IPS-NIHi7 (cell line): ENCODE measurements around the gene AUTS2.
A peak's percentile ranks its signal among the peaks of the same experiment; 100 is the strongest.

Experiments
- DNase-seq: peaks from one replicate; pipeline ENCODE4 v3.0.0; 2012; ENCODE audit warnings: mixed read lengths; ENCODE audit errors: extremely low spot score

Gene AUTS2

DNA sequence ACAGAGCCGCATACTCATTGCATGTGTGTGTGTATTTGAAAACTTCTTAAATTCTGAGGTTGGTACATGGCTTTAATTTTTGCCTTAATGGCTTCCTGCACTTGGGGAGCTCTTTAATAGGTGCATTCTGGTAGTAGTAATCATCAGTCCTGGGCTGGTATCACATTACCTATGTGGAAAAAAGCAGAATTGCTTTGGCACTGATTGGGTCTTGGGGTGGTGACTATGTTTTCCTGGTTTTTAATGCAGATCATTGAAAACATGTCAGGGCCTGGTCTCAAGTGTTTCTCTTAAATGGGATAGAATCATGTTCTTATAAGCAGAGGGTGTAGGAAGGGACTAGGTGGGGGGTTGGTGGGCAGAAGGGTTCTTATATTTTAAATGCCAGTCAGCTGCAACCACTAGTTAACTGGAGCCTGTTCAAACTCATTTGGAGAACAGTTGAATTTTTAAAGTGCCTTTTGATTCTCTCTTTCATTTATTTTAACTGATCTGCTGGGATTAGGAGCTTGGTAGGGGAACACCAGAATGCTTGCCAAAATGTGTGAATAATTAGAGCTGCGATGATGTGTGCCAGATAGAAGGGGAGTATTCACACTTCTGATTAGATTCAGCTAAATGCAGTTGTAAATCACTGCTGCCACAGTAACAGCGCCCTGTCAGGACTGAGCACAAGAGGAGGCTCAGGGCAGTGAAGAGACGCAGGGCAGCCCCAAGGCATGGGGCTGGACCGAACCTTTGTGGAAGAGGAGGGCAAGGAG is 900.1 kb downstream of the AUTS2 start:
- DNase-seq: no peak

DNA sequence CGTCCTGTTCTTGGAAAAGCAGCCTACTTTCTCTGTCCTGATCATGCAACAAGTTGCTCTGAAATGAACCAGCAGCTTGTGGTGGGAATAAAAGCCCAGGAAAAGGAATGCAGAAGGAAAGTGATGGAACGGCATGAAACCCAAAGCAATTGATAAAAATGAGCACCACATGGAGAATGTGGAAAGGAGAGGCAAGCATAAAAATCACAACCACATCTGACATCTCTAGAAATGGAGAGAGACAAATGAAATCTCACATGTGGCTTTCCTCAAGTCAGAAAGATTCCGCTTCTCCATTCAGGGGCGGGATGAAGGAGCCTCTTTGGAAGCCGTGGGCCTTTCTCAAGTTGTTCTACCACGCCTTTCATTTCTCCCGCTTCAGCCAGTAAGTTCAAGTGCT is 902.0 kb downstream of the AUTS2 start:
- DNase-seq: no peak

DNA sequence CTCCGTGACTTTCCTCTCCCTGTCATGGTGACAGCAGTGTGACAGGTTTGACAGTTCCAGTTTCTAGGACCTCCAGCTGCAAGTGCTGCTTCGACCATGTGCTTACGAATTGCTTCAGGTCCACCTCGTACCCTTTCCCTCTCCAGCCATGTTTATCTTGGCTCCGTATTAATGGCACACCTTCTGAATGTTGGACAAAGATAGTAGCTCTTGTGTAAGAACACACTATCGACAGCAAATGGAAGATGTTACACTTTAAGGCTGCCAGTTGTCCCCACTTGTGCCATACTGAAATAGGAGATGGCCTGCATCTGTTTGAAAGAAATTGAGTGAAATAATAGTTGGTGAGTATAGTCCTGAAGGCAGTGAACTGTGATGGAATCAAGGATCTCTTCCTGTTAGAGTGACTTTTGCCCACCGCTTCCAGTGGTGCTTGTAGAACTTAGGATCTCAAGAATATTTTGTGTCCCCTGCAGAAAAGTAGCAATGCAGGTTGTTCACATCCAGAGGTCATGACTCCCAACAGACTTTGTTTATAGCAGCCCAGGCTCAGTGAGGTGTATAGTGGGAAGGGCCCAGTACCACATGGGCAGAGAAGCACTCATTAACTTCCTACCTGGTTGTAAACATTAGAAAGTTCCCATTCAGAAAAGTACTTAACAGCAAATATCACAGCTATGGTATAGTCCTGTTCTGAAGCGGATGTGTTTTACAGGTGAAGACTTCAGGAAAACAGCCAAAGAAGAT is 904.0 kb downstream of the AUTS2 start:
- DNase-seq: no peak

DNA sequence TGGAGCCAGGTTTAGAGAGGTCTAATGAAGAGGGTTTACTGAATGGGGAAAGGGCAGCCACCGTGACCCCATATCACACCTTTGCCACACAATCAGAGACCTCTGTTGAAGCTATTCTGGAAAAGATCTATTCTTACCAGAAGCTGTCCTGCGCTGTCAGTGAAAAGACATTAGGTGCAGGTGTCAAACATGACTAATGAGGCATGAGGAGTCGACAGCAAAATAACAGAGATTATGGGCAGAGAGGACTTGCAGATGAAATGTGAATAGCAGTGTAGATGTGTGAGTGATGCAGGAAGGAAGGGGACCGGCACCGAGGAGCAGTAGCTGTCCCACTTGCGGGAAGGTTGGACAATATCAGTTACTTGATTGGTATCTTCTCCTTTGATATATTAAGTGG is 906.0 kb downstream of the AUTS2 start:
- no peak for DNase-seq

DNA sequence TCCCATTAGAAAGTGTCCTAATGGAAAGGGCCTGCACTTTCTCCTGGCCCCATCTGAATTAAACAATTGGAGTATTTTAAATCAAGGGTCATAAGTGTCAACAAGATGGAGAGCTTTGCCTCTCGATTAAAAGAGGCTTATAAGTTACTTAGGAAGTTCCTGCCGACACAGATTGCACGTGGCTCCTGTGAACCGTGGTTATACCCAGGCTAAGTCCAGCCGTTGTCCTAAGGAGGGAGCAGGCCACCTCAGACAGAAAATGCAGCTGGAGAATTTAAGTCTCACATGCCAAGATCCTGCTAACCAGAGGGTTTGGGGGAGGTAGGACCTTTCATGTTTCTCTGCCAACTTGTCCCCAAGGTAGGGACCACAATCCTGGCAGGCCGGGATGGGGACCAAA is 907.2 kb downstream of the AUTS2 start:
- no peak for DNase-seq

DNA sequence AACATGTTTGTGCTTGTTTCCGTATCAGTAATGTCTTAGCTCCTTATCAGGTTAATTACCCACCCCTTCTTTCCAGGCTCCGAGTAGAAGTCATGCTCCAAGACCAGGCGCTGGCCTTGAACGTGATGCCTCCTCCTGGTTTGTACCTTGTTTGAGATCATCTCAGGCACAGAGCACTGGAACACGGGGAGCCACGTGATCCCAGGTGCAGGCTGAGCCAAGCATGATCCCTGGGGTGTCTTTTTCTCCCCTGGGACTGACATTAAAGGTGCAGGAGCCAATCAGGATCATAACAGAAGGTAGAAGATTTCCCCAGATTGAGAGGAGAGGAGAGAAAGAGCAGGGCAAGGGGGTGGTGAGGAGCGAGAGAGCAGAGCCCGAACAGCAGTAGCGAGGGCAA is 907.6 kb downstream of the AUTS2 start:
- DNase-seq: no peak

DNA sequence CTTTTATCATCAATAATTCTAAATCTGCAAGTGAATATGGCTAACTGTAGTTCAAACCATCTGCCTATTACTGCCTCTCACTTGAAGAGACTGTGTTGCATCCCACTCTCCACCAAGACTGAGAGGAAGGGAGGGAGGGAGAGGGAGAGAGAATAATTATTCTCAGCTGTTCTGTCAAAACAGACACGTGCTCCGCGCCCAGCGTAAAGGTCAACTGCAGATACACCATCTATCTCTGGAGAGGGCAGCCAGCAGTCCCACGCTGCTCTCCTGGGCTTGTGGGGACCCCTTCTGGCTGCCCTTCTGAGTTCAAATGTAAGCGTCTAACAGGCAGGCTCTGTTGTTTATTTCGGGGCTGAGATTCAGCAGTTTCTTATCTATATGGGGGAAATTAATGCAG is 908.2 kb downstream of the AUTS2 start:
- DNase-seq: peak; percentile 75

DNA sequence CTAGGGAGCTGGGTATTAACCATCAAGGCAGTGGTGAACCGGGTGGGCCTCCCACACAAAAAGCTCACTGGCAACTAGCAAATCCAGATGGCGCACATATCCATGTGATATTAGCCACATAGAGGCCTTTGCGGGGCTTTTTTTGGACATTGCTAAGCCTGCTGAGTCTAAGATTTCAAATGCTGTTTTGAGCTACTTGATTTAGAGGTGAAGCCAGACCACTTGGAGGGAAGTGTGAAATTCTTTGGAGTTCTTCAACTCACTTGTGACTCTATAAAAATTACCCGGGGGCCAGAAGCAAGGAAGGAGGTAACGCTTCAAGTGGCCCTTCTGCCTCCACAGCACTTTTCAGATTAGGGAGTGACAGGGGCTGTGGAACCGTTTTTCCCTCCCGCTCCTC is 913.9 kb downstream of the AUTS2 start:
- no peak for DNase-seq

DNA sequence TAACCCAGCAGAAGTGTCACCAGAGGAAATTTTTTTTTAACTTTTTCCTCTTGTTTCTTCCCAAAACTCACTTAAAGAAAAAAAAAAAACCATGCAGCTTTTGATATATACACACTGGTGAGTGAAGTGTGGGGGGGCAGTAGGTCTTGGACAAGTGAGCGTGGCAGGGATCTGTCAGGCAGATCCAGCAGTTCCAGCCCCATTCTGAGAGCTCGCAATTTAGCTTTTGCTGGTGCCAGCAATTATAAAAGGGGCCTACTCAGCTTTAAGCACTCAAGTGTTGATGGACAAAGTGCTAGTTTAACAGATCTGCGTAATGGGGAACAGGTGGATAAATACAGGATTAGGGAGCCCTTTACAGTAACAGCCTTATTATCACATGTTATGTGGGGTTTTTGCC is 914.5 kb downstream of the AUTS2 start:
- DNase-seq: no peak

DNA sequence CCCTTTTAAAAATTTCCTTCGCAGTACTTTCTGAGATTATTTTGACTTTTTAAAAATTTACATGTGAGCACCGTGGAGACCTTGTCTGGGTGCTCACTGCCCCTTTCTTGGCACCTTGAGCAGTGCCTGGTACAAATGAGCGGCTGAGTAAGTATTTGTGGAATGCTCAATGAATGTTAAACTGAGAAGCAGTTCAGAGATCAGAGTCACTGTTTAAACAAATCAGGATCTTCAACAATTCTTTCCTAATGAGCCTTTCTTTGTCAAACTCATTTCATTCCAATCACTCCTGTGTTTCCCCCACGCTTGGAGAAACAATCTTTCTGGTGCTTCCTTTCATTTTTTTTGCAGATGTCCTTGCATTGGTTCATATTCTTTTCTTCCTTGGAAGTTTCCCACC is 922.3 kb downstream of the AUTS2 start:
- no peak for DNase-seq

DNA sequence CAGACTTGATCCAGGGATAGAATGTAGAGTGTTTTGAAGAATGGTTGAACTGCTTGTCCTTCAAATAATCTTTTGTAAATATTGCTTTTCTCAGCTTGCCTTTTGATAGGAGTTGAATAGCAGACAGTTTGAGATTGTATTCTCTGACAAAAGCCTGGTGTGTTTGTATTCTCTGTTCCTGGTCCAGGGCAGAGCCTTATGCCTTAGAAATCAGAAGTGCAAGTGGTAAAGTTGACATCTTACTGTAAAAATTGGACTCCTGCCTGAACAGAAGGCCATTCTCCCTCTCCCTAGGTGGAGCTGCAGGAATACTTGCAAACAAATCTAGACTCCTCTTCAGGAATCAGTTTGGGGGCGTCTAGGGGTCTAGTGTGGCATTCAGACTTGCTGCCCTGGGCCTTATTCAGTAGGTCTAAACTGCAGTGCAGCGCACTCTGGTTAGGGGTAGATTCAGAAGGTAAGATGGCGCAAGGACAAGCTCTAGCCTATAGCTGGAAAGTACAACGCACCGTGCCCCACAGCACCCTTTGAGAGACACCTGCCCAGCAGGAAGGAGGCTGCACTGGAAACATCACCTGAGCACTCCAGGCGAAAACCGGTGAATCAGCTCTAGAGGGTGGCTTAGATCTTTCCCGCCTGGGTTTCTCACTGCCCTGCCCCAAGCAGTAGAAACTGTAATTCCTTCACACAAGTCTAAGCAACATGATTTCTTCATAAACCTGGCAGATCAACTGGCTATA is 925.1 kb downstream of the AUTS2 start:
- no peak for DNase-seq

DNA sequence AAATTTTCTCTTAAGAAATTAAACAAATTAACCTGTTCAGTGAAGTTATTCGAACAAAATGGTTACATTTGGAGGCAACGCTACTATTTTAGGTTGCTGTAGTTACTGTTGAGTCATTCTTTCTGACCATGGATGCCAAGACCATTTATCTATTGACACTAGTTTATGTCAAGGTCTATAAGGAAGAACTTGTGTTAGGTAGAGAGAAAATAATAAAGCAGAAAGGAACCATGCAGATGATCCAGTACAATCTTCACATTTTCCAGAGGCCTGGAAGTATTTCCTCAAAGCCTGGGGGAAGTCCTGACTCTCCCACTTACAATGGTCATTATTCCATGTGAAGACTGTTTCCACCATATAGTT is 925.7 kb downstream of the AUTS2 start:
- no peak for DNase-seq

DNA sequence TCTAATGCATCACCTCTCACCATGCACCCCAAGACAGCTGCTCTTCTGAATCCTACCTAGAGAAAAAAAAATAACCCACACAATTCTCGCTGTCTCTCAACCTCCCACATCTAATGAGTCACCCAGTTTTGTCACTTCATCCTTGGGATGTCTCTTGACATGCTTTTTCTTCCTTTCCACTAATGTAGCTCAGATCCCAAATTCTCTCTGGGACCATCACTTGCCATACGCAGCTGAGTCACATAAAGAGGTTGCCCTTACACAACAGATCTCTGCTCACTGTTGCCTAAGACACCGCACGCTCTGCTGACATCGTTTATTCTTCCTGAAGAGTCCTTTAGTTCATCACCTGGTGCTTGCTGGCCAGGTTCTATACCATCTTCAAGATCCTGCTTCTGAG is 927.7 kb downstream of the AUTS2 start:
- no peak for DNase-seq

DNA sequence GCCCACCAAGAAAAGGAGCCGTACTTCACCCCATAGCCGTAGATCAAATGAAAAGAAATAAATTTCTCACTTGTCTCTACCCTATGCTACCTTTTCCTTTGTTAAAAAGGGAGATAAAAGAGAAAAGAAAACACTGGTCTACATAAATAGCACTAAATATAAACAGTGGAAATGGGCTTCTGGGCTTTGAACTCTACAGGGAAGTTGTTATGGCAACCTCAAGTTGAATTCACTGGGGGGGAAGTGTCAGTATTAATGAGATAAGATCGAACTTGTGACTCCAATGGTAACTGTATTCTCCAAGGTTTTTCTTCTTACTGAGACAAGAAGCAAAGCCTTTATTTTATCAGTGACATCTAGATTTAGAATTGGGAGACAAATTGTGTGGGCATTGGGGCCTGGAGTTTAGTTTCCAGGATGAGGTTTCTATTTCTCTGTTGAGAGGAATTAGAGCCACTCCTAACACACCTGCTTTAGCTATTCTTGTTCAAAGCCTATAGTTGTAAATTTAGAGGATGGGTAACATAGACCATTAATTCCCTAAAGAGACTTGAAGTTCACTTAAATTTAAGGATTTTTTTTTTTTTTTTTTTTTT is 929.3 kb downstream of the AUTS2 start:
- DNase-seq: no peak

DNA sequence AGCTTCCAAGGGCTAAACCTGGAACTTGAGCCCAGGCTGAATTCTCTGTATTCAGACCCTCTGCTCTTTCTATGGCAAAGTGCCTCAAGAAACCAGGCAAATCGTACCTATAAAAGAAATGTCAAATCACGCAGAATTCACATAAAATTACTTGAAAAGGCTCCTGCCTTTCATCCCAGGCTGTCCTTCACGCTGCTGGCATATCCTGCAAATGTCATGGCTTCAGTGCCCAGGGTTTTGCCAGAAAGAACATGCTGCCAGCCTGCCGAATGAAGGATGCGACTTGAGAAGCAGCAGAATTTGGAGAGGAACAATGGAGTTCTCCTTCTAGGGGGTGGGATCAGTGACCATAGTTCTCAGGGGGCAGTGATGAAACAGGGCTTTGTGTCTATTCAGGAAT is 931.2 kb downstream of the AUTS2 start:
- DNase-seq: no peak

DNA sequence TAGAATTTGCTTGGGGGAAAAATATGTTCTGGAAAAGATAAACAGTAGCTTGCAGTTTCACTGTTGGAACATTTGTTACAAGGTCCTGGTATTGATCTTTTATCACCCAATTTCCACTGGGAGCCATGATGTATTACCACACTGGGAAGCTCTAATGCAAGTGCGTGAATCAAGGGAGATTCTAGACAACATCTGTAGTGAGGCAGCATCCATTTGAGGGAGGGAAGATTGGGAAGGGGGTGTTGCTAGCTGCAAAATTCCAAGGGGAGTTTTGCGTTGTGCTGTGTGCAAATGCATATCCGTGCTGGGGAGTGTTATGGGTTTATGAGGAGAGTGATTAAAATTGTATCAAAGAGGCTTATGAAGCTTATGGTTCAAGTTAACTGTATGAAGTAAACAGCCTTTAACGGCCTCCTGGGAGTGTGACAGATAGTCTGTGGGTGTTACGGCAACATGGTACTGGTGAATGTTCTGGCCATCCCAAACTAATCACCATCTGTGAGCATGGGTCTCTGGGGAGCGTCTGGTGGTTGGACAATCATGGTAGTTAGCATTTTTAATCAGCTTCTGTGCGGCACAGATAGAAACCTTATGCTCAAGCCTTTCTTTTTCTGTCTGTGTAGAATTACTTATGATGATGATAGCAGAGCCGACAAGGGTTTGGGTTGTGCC is 931.8 kb downstream of the AUTS2 start:
- no peak for DNase-seq

DNA sequence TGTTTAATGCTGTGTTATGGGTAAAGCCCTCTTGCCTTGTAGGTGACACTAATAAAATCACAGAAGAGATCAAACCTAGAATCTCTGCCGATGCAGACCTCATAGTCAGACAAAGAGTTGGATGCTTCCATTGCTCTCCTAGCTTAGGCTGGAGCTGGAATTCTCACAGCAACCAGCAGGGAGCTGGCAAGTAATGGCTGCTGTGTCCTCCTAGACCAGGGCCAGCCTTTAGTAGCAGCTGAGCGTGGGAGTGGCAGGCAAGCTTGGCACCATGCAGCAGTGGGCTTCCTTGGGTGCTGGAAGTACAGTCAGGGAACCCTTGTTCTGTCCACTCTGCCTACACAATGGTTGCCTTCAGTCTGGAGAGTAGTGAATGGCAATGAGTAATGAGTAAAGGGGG is 935.3 kb downstream of the AUTS2 start:
- no peak for DNase-seq

DNA sequence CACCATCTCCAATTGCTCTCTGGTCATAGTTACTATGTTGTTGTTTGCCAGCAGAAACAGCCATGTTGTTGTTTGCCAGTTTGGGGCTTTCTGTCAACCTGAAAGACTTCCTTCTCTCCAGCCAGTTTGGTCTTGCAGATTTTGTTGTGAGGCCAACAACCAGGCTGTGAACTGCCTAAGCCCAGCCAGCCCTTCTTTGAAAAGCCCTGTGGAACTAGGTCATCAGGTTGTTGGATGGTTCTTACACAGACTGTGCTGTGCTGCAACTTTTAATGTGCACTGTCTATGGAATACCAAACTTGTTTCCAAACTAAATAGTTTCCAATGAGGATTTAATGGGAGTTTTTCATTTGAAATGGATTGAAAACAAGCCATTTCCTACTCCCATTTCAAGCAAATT is 940.9 kb downstream of the AUTS2 start:
- DNase-seq: no peak

DNA sequence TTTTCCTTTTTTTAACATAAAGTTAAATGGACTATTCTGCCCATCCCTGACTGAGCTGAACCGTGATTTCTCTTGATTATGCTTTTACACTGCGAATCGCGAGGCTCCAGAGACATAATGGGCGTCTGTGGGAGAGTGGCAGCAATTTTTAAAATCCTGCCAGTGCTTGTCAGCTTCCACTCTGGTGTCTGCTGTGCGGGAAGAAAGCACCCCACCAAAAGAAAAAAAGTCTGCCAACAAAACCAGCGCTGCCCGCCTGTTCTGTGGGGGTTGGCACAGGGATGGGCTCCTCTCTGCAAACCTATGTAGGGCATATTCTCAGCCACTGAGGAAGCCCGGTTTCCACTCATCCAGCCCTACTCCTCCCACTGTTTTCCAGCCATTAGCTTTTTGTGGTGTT is 941.3 kb downstream of the AUTS2 start:
- DNase-seq: no peak

DNA sequence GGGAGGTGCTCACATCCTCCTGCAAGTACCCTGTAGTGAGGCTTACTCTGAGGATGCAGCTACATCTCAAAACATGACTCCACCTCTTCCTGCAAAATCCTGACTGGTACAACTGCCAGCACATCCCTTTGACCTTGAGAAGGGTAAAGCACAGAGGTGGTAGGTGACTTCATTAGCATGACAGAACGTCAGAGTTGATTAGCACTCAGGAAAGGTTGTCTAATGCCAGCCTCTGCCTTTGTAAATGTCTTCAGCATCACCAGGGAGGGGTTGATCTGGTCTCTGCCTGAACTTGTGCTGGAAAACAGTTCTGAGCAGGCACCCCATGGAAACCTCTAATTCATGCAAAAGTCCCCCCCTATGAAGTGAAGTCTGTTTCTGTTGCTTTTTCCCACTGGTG is 942.4 kb downstream of the AUTS2 start:
- no peak for DNase-seq

DNA sequence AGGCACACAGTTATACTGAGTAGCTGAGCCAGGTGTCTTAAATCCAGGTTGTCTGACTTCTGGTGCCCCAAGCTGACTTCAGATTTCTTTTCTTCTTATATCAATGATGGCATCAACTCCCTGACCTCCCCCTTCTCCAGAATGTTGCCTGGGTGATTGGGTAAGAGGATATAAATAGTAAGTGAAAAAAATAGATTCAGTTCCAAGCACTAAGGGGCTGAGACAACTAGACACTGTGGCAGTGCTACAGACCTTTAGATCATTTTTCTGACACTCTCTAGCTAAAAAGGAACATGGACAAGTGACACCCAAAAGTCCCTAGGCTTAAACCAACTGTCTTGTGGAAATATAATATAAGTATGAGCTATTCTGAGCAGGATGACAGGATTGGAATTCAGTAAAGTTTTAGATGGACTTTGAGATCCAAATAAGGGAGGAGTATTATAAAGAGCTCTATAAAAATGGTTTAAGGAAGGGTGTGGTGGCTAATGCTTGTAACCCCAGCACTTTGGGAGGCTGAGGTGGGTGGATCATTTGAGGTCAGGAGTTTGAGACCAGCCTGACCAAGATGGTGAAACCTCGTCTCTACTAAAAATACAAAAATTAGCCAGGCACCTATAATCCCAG is 944.6 kb downstream of the AUTS2 start:
- no peak for DNase-seq

DNA sequence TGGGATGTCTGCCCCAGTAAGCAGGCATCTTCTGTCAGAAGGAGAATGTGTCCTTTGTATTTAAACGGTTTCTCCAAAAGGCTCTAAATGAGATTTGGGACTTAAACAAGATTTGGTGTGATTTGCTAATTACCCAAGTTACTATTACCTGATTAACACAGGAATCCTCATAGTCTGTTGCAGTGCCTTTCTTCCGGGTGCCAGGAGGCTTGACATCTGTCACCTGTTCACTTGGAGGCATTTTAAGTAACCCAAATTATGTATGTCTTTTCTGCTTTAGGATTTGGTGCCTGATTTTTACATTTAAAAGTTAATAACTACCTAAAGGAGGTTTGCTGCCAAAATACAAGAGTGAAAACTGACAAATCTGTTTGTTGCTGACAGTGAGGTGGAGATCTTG is 945.7 kb downstream of the AUTS2 start:
- no peak for DNase-seq
